PC-9 (cell line): ENCODE data around the gene EEIG2. TPM values are rescaled to one million over a fixed set of nuclear protein-coding genes. Genes with fewer than 3 reads are reported as not detected.

Source experiments
- BruUV-seq: library from RNA; stranded (reverse); fragments of 400-500 nt; replicated peaks from 2 replicates; lab custom pipeline; 2021; lab: Mats Ljungman, UMichigan
- CTCF ChIA-PET: fragments of 300-600 bp; sonication (Branson Sonifier 250); formaldehyde crosslinking; loops from one replicate; lab custom pipeline; 2022; ENCODE audit warnings: antibody characterized with exemption; lab: Charles Lee
- POLR2A ChIA-PET: fragments of 300-600 bp; sonication (Branson Sonifier 250); formaldehyde crosslinking; loops from one replicate; lab custom pipeline; 2022; ENCODE audit warnings: antibody characterized with exemption; ENCODE audit not compliant: unreplicated experiment; lab: Charles Lee
- DNase-seq, 2 experiments: peaks; one replicate each; pipeline versions ENCODE4 v3.0.0 to v3.0.0-alpha.2; 2015 to 2022; ENCODE audit warnings: mixed read lengths in 1 of 2
- H2AFZ ChIP-seq: fragments of 200-600 bp; sonication (generic); 2 replicates; pipeline ENCODE4 v1.8.1; 2017; ENCODE audit warnings: antibody characterized with exemption
- H3F3A ChIP-seq: fragments of 200-600 bp; sonication (generic); 2 replicates; pipeline ENCODE4 v1.8.1; 2017; ENCODE audit warnings: antibody characterized with exemption, mild to moderate bottlenecking, low read depth; ENCODE audit not compliant: insufficient read depth
- H3K27ac ChIP-seq: fragments of 200-600 bp; sonication (generic); 2 replicates; pipeline ENCODE4 v1.6.1; 2016; ENCODE audit warnings: mixed run types
- H3K27me3 ChIP-seq: fragments of 200-600 bp; sonication (generic); 2 replicates; pipeline ENCODE4 v1.6.1; 2016; ENCODE audit warnings: low read depth, mixed run types; ENCODE audit not compliant: insufficient read depth
- H3K36me3 ChIP-seq: fragments of 200-600 bp; sonication (generic); 2 replicates; pipeline ENCODE4 v1.6.1; 2016; ENCODE audit warnings: low read depth, mixed run types
- H3K4me1 ChIP-seq: fragments of 200-600 bp; sonication (generic); replicated peaks from 2 replicates; pipeline ENCODE4 v1.6.1; 2016; ENCODE audit warnings: mixed run types; ENCODE audit not compliant: insufficient read depth
- H3K4me2 ChIP-seq: fragments of 200-600 bp; sonication (generic); 2 replicates; pipeline ENCODE4 v1.6.1; 2017; ENCODE audit warnings: mixed run types
- H3K4me3 ChIP-seq: fragments of 200-600 bp; sonication (generic); 2 replicates; pipeline ENCODE4 v1.6.1; 2016; ENCODE audit warnings: mixed run types
- H3K79me2 ChIP-seq: fragments of 200-600 bp; sonication (generic); 2 replicates; pipeline ENCODE4 v1.6.1; 2017; ENCODE audit warnings: low read depth, mixed run types
- H3K9me2 ChIP-seq: fragments of 200-600 bp; sonication (generic); 2 replicates; pipeline ENCODE4 v1.8.1; 2017; ENCODE audit warnings: mild to moderate bottlenecking; ENCODE audit not compliant: insufficient read depth
- H3K9me3 ChIP-seq: fragments of 200-600 bp; sonication (generic); 2 replicates; pipeline ENCODE4 v1.8.1; 2016; ENCODE audit warnings: low read depth; ENCODE audit not compliant: insufficient read depth
- H4K20me1 ChIP-seq: fragments of 200-600 bp; sonication (generic); 2 replicates; pipeline ENCODE4 v1.8.1; 2017; ENCODE audit not compliant: insufficient read depth
- EZH2 ChIP-seq: fragments of 200-600 bp; sonication (generic); IDR thresholded peaks from 2 replicates; pipeline ENCODE4 v1.8.0; 2017; ENCODE audit warnings: antibody characterized with exemption, low read depth
- intact Hi-C: fragments of 100-400 bp; cut with micrococcal nuclease; formaldehyde crosslinking; loops from one replicate; pipeline ENCODE4 v1.10.0; 2022; ENCODE audit not compliant: unreplicated experiment
- total RNA-seq: library from RNA; stranded (reverse); gene quantifications from 2 replicates; pipeline ENCODE4 v1.2.3, GENCODE V29; 2021
- TF ChIP-seq, protein P1 (sequence below): fragments of 200-600 bp; sonication (generic); conservative IDR thresholded peaks from 2 replicates; pipeline ENCODE4 v1.6.1; 2017; ENCODE audit warnings: mixed run types, antibody characterized with exemption, mild to moderate bottlenecking, moderate library complexity

EEIG2 gene
- total RNA-seq, 1 experiment from 2014 or later: 31.9 TPM

DNA sequence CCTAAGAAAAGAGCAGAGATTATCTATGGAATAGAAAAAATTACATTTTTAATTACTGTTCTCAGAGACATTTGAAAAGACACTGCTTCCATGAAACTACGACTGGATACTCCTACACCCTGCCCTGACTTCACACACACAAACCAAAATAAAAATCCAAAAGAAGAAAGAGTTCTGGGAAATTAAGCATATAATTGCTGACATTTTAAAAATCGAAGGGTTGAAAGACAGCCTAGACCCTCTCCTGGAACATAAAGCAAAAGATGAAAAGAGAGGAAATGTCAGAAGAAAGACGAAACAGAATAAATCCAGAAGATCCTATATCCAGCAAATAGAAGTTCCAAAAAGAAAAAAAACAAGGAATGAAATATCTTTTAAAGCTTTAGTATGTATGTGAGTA, 32.8 kb upstream of the EEIG2 start:
- Histone ChIP-seq H3F3A (peaks cover 5% of the 10 kb centered on the region; the same call in 1 of the 2 replicates), H4K20me1 (no peaks in the 10 kb centered on the region), H2AFZ (no peak overlapping the region), H3K9me2 (no peaks in the 10 kb centered on the region), H3K27ac (no peak overlapping the region), H3K36me3 (no peaks in the 10 kb centered on the region), H3K4me3 (no peak overlapping the region), H3K4me1 (no peaks in the 10 kb centered on the region), H3K79me2 (no peaks in the 10 kb centered on the region), H3K27me3 (no peaks in the 10 kb centered on the region), H3K9me3 (peaks cover 8% of the 10 kb centered on the region; the same call in 1 of the 2 replicates), H3K4me2 (no peak overlapping the region)
- no peak for DNase-seq
- intact Hi-C loops: no loop called here
- POLR2A ChIA-PET: no interaction called here
- CTCF ChIA-PET: no interaction called here
- TF ChIP-seq, protein P1, sequence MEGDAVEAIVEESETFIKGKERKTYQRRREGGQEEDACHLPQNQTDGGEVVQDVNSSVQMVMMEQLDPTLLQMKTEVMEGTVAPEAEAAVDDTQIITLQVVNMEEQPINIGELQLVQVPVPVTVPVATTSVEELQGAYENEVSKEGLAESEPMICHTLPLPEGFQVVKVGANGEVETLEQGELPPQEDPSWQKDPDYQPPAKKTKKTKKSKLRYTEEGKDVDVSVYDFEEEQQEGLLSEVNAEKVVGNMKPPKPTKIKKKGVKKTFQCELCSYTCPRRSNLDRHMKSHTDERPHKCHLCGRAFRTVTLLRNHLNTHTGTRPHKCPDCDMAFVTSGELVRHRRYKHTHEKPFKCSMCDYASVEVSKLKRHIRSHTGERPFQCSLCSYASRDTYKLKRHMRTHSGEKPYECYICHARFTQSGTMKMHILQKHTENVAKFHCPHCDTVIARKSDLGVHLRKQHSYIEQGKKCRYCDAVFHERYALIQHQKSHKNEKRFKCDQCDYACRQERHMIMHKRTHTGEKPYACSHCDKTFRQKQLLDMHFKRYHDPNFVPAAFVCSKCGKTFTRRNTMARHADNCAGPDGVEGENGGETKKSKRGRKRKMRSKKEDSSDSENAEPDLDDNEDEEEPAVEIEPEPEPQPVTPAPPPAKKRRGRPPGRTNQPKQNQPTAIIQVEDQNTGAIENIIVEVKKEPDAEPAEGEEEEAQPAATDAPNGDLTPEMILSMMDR: no peak
- no peak for TF ChIP-seq EZH2
- BruUV-seq: no TSS peak

GRCh38 chr1:108527837-108528236, 32.1 kb upstream of the EEIG2 start:
- TF ChIP-seq, protein P1: no peak
- no peak for TF ChIP-seq EZH2
- ChIA-PET CTCF (no interaction called here), POLR2A (no interaction called here)

GRCh38 chr1:108531444-108531843, 28.5 kb upstream of the EEIG2 start:
- Histone ChIP-seq H3K4me2 (no peak overlapping the region), H3K79me2 (no peaks in the 10 kb centered on the region), H2AFZ (no peak overlapping the region; the same call in 1 of the 2 replicates), H3K4me3 (no peak overlapping the region), H3K36me3 (no peaks in the 10 kb centered on the region), H3K4me1 (peaks cover 24% of the 10 kb centered on the region), H3K27me3 (no peaks in the 10 kb centered on the region), H3K9me3 (no peaks in the 10 kb centered on the region), H3K27ac (no peak overlapping the region), H3K9me2 (no peaks in the 10 kb centered on the region), H3F3A (peaks cover 14% of the 10 kb centered on the region), H4K20me1 (no peaks in the 10 kb centered on the region)
- intact Hi-C loops: no loop called here
- no peak for TF ChIP-seq EZH2
- POLR2A ChIA-PET: no interaction called here
- no peak for DNase-seq
- no TSS peak for BruUV-seq
- CTCF ChIA-PET: interaction anchor here (0.6 kb wide), 1 partner anchor 73 kb away, joined by 3 read pairs; no protein-coding TSS in a partner anchor

More at GRCh38 chr1:108527837-108528236, 32.1 kb upstream of the EEIG2 start:
- Histone ChIP-seq H3K4me2 (no peak overlapping the region), H3K79me2 (no peaks in the 10 kb centered on the region), H3K27ac (no peak overlapping the region), H3K9me2 (no peaks in the 10 kb centered on the region), H3K27me3 (no peaks in the 10 kb centered on the region), H3K9me3 (peaks cover 8% of the 10 kb centered on the region; the same call in 1 of the 2 replicates), H3K36me3 (no peaks in the 10 kb centered on the region), H3F3A (no peaks in the 10 kb centered on the region), H2AFZ (no peak overlapping the region), H3K4me3 (no peak overlapping the region), H3K4me1 (peaks cover 2% of the 10 kb centered on the region), H4K20me1 (no peaks in the 10 kb centered on the region)
- BruUV-seq: no TSS peak
- intact Hi-C loops: no loop called here
- DNase-seq: no peak

DNA sequence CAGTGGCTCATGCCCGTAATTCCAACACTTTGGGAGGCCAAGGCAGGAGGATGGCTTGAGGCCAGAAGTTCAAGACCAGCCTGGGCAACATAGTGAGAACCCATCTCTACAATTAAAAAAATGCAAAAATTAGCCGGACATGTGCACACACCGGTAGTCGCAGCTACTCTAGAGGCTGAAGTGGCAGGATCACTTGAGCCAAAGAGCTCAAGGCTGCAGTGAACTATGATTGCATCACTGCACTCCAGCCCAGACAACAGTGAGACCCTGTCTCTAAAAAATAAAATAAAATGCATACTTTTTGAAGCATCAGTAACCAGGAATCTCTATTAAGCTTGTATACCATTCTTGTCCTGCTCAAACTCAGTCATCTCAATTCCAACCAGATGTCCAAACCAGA, 27.2 kb upstream of the EEIG2 start:
- H3K27me3 ChIP-seq: no peaks in the 10 kb centered on the region
- CTCF ChIA-PET: interaction anchor here (0.6 kb wide), 1 partner anchor 28 kb away, joined by 4 read pairs; no protein-coding TSS in a partner anchor
- no peaks in the 10 kb centered on the region for H3K79me2 ChIP-seq
- H3K4me3 ChIP-seq: no peak overlapping the region
- DNase-seq: no peak
- H3K4me2 ChIP-seq: peak overlapping the region; percentile 70
- BruUV-seq: no TSS peak
- no peaks in the 10 kb centered on the region for H3K9me2 ChIP-seq
- intact Hi-C loops: no loop called here
- H4K20me1 ChIP-seq: no peaks in the 10 kb centered on the region
- no peak overlapping the region for H3K27ac ChIP-seq
- H3K4me1 ChIP-seq: peaks cover 24% of the 10 kb centered on the region
- no peaks in the 10 kb centered on the region for H3K9me3 ChIP-seq
- TF ChIP-seq, protein P1: no peak
- no peak for TF ChIP-seq EZH2
- POLR2A ChIA-PET: no interaction called here
- no peaks in the 10 kb centered on the region for H3K36me3 ChIP-seq
- peaks cover 14% of the 10 kb centered on the region for H3F3A ChIP-seq
- H2AFZ ChIP-seq: no peak overlapping the region
